Endothelial cell of umbilical vein (primary cell): ENCODE measurements around the gene GPR17.

Source experiments
- CTCF ChIP-seq, 2 donors: IDR thresholded peaks; 1 replicate in 1 of 2; 2 replicates in 1 of 2; pipeline ENCODE4 v1.5.1; 2011; ENCODE audit warnings: low read length in 2 of 2, mild to moderate bottlenecking in 2 of 2, moderate library complexity in 2 of 2, control low read depth in 1 of 2, inconsistent platforms in 1 of 2, low read depth in 1 of 2; ENCODE audit not compliant: insufficient read depth in 1 of 2; ENCODE audit errors: extremely low read depth in 1 of 2
- EZH2 ChIP-seq: IDR thresholded peaks from 2 replicates; pipeline ENCODE4 v1.6.1; 2012; ENCODE audit warnings: borderline replicate concordance, low read depth, mild to moderate bottlenecking, moderate library complexity, low read length, inconsistent platforms; ENCODE audit not compliant: severe bottlenecking
- FOS ChIP-seq: IDR thresholded peaks from 2 replicates; pipeline ENCODE4 v1.6.1; 2011; ENCODE audit warnings: mild to moderate bottlenecking, low read length, moderate library complexity, borderline replicate concordance; ENCODE audit not compliant: insufficient read depth
- GATA2 ChIP-seq: IDR thresholded peaks from 2 replicates; pipeline ENCODE4 v1.7.0; 2011; ENCODE audit warnings: low read depth, mild to moderate bottlenecking, moderate library complexity, mixed read lengths, low read length; ENCODE audit not compliant: insufficient read length, insufficient read depth
- JUN ChIP-seq: IDR thresholded peaks from 2 replicates; pipeline ENCODE4 v1.6.1; 2011; ENCODE audit warnings: borderline replicate concordance, low read depth; ENCODE audit not compliant: insufficient read length, insufficient read depth
- MAX ChIP-seq: IDR thresholded peaks from 2 replicates; pipeline ENCODE4 v1.6.1; 2011; ENCODE audit not compliant: insufficient read depth, insufficient read length
- MYC ChIP-seq: IDR thresholded peaks from one replicate; pipeline ENCODE4 v1.6.1; 2011; ENCODE audit warnings: mild to moderate bottlenecking, low read depth, low read length
- POLR2A ChIP-seq: IDR thresholded peaks from 2 replicates; pipeline ENCODE4 v1.6.1; 2012; ENCODE audit warnings: low read depth, mild to moderate bottlenecking, control low read depth, low read length
- POLR2AphosphoS5 ChIP-seq: IDR thresholded peaks from 2 replicates; pipeline ENCODE4 v1.6.1; 2012; ENCODE audit warnings: low read depth, mild to moderate bottlenecking, control low read depth, low read length, moderate library complexity; ENCODE audit not compliant: insufficient read depth

- TF ChIP-seq CTCF (IDR thresholded peaks at IDR 0.05; ENCODE audit: extremely low read depth in 1 of 2, insufficient read depth in 1 of 2, low read depth in 1 of 2, low read length in 2 of 2) (no peak), MAX (no peak), POLR2A (no peak), EZH2 (no peak), JUN (no peak), POLR2AphosphoS5 (no peak), MYC (no peak), GATA2 (no peak), FOS (no peak)
These were observed 4.3 kb downstream of the GPR17 start for GRCh38 chr2:127650041-127650784.
